NCI-H1436 (cell line): Measurements from ENCODE around the gene MORN1.

Source experiments
- DNase-seq: peaks from one replicate; lab custom pipeline; 2025; lab: John Stamatoyannopoulos, UW

MORN1 gene

GRCh38 chr1:2290171-2290578 lies 101.2 kb downstream of the MORN1 start:
- DNase-seq = no peak

GRCh38 chr1:2289607-2290006 lies 101.7 kb downstream of the MORN1 start:
- DNase-seq = no peak

- no peak for DNase-seq
These were observed 102.4 kb downstream of the MORN1 start for GRCh38 chr1:2288816-2289536.

- no peak for DNase-seq
These were observed 103.0 kb downstream of the MORN1 start for GRCh38 chr1:2288311-2288710.

- DNase-seq = no peak
These were observed 103.7 kb downstream of the MORN1 start for GRCh38 chr1:2287649-2288048.

- DNase-seq = no peak
These were observed 104.4 kb downstream of the MORN1 start for GRCh38 chr1:2286923-2287322.

GRCh38 chr1:2284932-2285331 lies 106.4 kb downstream of the MORN1 start:
- no peak for DNase-seq

GRCh38 chr1:2283991-2284895 lies 107.1 kb downstream of the MORN1 start:
- no peak for DNase-seq

GRCh38 chr1:2283371-2283990 lies 107.9 kb downstream of the MORN1 start:
- DNase-seq = no peak

GRCh38 chr1:2282556-2283270 lies 108.6 kb downstream of the MORN1 start:
- no peak for DNase-seq

GRCh38 chr1:2279817-2280216 lies 111.5 kb downstream of the MORN1 start:
- DNase-seq = no peak

- DNase-seq = no peak
These were observed 112.1 kb downstream of the MORN1 start for GRCh38 chr1:2279210-2279639.

GRCh38 chr1:2278591-2279209 lies 112.7 kb downstream of the MORN1 start:
- DNase-seq = no peak

GRCh38 chr1:2277741-2278488 lies 113.4 kb downstream of the MORN1 start:
- no peak for DNase-seq

GRCh38 chr1:2276803-2277580 lies 114.4 kb downstream of the MORN1 start:
- no peak for DNase-seq

- DNase-seq = peak; percentile 37
These were observed 115.4 kb downstream of the MORN1 start for GRCh38 chr1:2275796-2276536.

GRCh38 chr1:2274929-2275475 lies 116.4 kb downstream of the MORN1 start:
- DNase-seq = no peak

GRCh38 chr1:2274231-2274928 lies 117.0 kb downstream of the MORN1 start:
- no peak for DNase-seq
